GM18867 (cell line): ENCODE measurements around the gene PRR5L.
"Not testable (repeated sequence)": the region's sequence is repeated elsewhere in the genome, so short reads cannot be mapped to it uniquely, and the experiment has no call there.

Experiments used
- ATAC-seq: cut with Tn5 transposase; IDR thresholded peaks from one replicate; pipeline ENCODE4 v1.9.1; 2021; ENCODE audit warnings: mild to moderate bottlenecking, moderate library complexity; ENCODE audit not compliant: unreplicated experiment

Gene PRR5L

DNA sequence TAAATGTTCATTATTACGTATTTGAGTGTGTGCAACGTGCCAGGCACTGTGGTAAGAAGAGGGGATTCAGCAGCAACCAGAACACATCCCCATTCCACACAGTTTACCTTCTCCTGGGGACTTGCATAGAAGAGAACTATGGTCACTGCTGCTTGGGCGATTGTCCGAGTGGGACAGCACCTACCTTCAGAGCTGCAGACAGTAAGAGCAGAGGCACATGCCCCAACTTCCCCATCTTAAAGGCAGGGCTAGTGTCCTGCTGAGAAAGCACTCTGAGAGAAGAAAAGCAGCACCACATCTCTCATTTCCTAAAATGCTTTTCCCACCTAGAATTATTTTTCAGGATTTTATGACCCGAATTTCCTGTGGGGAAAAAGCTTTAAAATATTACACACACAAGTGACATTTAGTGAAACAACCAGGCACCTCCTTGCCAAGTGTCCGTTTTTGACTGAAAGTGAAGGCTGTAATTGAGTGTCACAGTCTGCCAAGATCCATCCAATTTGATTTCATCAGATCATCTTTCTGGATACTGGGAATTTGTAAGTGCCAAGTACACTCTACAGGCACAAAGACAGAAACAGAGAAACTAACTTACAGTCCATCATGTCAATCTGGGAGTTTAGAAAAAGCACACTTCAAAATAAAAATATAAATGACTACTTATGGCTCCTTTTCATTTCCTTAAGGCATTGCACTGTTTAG, 189.4 kb downstream of the PRR5L start:
- no peak for ATAC-seq

GRCh38 chr11:36487619-36488018, 191.5 kb downstream of the PRR5L start:
- ATAC-seq = no peak

DNA sequence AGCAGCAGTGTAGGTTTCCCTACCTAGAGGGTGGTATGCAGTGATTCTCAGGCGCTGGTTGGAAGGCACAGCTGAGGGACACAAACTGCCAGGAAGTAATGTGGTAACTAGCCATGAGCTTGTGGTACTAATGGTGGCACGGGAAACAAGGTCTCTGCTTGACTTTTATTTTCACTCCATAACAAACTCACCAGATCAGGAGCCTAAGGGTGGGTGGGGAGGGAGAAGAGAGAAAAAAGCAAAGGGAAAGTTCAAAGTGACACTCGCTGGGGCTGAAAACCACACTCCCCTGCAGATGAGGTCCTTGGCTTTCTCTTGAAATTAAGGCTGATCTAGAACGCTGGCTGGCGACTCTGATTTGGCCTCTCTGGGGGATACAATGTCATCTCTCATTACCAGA, 192.0 kb downstream of the PRR5L start:
- ATAC-seq = no peak

- ATAC-seq = no peak
Measured at GRCh38 chr11:36490026-36490806, 194.1 kb downstream of the PRR5L start.

DNA sequence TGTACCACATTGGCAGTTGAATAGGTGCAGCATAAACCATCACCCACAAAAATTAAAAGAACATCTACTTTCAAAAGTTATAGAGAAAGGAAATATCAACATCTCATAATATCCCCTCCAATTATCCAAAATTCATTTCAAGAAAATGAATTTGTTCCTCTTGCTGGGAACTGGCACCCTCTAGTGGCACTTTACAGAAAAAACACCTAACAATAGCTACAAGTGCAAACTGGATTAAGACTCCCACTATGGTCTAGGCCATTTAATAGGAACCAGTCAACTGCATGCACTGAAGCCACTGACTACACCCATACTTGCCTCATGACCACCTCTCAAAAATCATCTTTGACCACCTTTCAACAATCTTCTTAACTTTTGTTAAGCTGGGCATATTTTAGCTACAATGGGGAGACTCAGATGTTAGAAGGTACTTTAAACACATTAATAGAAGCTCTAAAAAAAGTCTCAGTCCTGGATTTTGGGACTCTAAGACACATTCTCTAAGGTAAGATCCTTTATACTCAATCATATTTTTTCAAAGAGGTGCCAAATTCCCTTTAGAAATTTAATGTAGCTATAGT, 196.7 kb downstream of the PRR5L start:
- peak; percentile 62 for ATAC-seq

GRCh38 chr11:36493332-36493731, 197.2 kb downstream of the PRR5L start:
- ATAC-seq = no peak

DNA sequence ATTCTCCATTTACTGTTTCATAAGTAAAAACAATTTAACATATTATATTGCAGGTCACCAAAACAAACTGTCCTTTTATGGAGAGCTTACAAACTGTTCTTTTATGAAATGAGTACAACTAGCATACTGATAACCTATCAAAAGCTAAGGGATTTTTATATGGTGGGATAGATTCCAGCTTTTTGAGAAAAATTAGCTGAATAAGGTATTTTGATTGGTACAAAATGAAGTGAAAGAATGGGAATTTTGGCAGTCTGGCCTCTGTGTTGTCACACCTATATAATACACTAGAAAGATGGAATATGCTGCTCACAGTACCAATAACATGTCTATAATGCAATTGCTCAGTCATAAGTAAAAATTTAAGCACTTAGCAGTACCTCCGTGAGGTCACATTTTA, 202.6 kb downstream of the PRR5L start:
- ATAC-seq = no peak

- ATAC-seq = no peak
Measured at GRCh38 chr11:36499315-36499714, 203.2 kb downstream of the PRR5L start.

DNA sequence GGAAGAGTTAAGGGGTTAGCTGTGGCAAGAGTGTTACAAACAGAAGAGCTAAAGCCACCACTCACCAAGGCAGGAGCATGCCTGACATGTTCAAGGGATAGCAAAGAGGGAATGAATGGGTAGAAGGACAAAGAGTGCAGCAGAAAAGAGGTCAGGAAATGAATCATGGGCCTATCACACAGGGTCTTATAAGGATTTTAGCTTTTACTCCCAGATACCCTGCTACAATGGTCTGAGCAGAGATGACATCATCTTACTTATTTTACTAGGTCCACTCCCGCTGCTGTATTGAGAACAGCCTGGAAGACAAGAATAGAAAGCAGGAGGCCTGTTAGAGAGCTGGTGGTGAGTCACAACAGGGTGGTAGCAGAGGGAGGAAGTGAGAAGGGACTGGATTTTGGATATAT, 204.2 kb downstream of the PRR5L start:
- ATAC-seq = peak; percentile 93

DNA sequence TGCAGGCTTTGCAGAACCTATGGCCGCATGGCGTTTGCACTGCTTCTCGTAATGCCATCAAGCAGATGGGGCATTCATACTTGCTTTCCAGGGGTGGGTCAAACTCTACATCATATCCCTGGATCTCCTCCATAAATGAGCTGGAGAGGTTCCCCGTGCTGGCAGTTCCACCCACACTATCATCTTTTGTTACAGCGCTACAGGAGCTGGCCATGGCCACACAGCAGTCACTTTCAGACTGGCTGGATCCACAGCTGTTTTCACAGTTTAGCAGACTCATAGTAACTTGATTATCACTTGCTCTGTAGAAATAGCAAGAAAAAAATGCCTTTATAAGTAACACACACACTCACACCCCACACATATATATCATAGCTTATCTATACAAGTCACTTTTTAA, 205.1 kb downstream of the PRR5L start:
- ATAC-seq = no peak

DNA sequence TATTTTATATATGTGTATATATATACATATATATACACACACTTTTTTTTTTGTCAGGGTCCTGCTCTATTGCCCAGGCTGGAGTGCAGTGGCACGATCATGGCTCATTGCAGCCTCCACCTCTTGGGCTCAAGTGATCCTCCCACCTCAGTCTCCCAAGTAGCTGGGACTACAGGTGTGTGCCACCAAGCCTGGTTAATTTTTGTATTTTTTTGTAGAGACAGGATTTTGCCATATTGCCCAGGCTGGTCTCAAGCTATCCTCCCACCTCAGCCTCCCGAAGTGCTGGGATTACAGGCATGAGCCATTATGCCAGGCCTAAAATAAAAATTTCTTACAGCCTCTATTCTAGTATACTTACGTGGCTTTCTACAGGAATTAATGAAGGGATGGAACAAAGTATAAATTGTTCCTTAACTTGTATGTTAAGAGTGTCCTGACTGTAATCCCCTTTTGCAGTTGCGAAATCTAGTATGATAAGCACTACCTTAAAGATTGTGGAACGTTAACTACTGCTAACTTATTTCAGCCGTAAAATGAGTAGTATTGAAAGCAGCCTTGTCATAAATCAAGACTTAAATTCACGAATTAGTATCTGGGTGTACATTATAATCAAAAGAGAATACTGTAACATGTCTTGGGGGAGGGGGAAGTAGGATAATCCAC, 211.9 kb downstream of the PRR5L start:
- ATAC-seq = no peak

- ATAC-seq = no peak
Measured at GRCh38 chr11:36508743-36509142, 212.7 kb downstream of the PRR5L start.

- no peak for ATAC-seq
Measured at GRCh38 chr11:36509201-36509639, 213.1 kb downstream of the PRR5L start.

- ATAC-seq = peak; percentile 97
Measured at GRCh38 chr11:36509694-36510593, 213.9 kb downstream of the PRR5L start, which contains the start of gene TRAF6. Gene TRAF6, minus strand, starts transcription at chr11:36510272. Its CDS starts 8,757 bp downstream, at chr11:36501515.

DNA sequence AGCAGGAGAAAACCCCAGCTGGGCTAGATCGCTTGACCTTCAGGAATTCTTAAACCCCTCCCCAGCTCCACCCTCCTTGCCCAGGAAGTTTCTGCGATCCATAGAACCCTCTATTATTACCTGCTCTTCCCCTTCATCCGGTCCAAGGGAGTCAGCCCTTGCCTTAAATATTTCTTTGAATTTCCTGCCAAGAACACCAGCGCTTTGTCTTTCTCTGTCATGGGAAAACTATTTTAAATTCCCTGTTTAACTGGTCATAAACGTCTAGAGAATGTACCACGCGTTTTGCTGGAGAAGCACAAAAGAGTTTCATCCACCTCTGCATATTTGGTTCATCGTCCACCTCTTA, 214.5 kb downstream of the PRR5L start:
- ATAC-seq = no peak

GRCh38 chr11:36511062-36511461, 215.0 kb downstream of the PRR5L start:
- not testable (repeated sequence) for ATAC-seq

GRCh38 chr11:36512016-36512415, 215.9 kb downstream of the PRR5L start:
- ATAC-seq = no peak

GRCh38 chr11:36513965-36514364, 217.9 kb downstream of the PRR5L start:
- no peak for ATAC-seq
